Measurements from ENCODE around the gene LENG1.
"Not testable (repeated sequence)": the region's sequence is repeated elsewhere in the genome, so short reads cannot be mapped to it uniquely, and the experiment has no call there.

LENG1 gene

DNA sequence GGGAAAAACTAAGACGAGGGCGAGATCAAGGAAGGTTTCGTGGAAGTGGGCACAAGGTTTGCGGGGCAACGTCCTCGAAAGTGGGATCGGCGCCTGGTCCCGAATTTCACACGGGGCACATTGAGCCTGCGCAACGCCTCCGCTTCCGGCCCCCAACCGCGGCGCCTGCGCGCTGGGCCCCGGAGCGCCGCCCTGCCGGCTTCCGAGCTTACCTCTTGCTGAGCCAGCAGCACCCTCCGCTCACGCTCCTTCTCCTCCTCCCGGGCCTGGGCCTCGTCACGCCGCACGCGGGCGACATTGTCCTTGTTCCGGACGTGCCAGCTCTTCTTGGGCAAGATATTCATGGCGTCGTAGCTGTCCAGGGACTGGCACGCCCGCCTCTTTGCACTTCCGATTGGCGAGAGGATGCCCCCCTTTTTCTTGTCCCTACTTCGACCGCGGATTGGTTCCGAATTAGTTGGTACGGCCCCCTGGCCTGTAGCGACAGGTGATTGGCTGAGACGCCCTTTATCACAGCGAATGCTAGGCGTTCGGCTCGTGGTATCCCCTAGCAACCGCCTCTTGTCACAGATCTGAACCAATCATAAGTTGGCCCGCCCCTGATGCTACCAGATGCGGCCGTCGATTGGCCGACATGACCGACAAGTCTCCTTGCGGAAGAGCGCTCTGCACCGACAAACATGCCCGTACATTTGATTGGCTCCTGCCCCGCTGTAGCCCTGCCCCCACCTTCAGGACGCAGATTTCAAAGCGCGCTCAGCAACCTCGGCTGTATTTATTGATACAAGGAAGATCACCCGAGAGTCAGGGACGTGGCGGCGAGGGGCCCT lies at the start of gene LENG1:
Gene LENG1 (minus strand): TSS at position 370 of the 830 bp plus-strand sequence. CDS start 26 bp downstream, at position 344.
- DNase-seq (ENCODE audit: low read depth), result peak; percentile 100
- H3K4me3 ChIP-seq (ENCODE audit: low read depth, low read length), result peak within 1 kb of the TSS; percentile 70

- H3K4me3 ChIP-seq (ENCODE audit: low read depth, low read length), result no peak overlapping the region
- no peak for DNase-seq (ENCODE audit: low read depth)
These were observed 49.2 kb upstream of the LENG1 start for GRCh38 chr19:54208784-54209057.

- peak; percentile 75 for DNase-seq (ENCODE audit: low read depth)
- no peak overlapping the region for H3K4me3 ChIP-seq (ENCODE audit: low read depth, low read length)
These were observed 48.7 kb upstream of the LENG1 start for GRCh38 chr19:54207983-54208783.

DNA sequence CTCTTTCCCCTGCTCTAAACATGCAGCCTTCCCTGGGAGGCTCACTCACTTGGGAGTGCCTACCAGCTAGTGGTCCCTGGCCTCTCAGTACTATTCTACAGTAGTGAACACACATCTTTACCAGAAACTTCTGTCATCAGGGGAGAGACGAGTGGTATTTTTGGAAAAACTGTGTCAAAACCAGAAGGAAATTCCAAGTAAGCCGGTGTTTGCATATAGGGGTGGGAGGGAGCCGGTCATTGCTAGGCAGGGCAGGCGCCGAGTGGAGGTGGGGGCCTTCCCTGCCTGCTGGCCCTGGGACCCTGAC lies 48.1 kb upstream of the LENG1 start:
- H3K4me3 ChIP-seq (ENCODE audit: low read depth, low read length), result no peak overlapping the region
- DNase-seq (ENCODE audit: low read depth), result no peak

DNA sequence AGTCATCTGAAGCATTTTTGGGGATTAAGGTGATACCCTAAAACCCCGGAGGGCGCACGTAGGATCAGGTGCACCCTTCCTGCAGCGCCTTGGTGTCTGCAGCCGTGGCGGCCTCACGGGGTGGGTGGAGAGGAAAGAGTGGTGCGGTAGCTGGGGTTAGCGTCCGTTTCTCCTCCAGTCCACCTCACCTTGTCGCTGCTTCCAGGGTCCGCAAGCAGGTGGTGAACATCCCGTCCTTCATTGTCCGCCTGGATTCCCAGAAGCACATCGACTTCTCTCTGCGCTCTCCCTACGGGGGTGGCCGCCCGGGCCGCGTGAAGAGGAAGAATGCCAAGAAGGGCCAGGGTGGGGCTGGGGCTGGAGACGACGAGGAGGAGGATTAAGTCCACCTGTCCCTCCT lies 47.7 kb upstream of the LENG1 start:
- not testable (repeated sequence) for H3K4me3 ChIP-seq (ENCODE audit: low read depth, low read length); DNase-seq (ENCODE audit: low read depth)

DNA sequence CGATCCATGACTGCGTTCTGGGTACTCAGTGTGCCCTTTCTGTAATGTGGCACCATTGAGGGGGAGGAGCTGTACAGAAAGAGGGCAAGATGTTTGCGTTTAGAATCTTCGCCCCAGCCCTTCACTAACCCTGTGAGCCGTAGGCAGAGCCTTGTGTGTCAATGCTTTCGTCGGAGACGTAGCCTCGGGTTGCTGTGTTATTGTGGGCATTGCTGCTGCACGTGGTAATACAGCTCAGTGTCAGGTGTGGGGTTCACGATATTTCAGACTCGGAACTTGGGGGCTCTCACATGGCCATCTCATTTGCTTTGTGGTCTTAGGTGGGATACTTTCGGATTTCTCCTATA lies 47.3 kb upstream of the LENG1 start:
- DNase-seq (ENCODE audit: low read depth), result no peak
- H3K4me3 ChIP-seq (ENCODE audit: low read depth, low read length), result no peak overlapping the region

- H3K4me3 ChIP-seq (ENCODE audit: low read depth, low read length), result no peak overlapping the region
- no peak for DNase-seq (ENCODE audit: low read depth)
These were observed 46.7 kb upstream of the LENG1 start for GRCh38 chr19:54206030-54206830.

GRCh38 chr19:54204767-54205468 lies 45.4 kb upstream of the LENG1 start:
- no peak for DNase-seq (ENCODE audit: low read depth)
- no peak overlapping the region for H3K4me3 ChIP-seq (ENCODE audit: low read depth, low read length)

DNA sequence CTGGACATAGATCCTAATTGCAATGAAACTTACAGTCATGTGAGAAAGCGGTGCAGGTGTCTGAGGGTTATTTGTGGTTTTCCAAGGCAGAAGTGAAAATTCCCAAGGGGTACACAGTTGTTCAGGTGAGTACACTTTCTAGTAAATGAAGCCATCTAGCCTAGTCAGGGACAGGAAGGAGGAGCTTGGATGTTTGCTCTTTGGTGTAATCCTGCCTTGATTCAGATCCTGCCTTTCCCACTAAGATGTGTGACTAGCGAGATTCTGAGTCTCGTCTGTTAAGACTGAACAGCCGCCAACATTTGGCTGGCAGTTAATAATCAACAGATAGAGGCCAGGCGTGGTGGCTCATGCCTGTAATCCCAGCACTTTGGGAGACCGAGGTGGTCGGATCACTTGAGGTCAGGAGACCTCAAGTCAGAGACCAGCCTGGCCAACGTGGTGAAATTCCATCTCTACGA lies 43.7 kb upstream of the LENG1 start:
- DNase-seq (ENCODE audit: low read depth), result no peak
- H3K4me3 ChIP-seq (ENCODE audit: low read depth, low read length), result peak overlapping the region; percentile 7

DNA sequence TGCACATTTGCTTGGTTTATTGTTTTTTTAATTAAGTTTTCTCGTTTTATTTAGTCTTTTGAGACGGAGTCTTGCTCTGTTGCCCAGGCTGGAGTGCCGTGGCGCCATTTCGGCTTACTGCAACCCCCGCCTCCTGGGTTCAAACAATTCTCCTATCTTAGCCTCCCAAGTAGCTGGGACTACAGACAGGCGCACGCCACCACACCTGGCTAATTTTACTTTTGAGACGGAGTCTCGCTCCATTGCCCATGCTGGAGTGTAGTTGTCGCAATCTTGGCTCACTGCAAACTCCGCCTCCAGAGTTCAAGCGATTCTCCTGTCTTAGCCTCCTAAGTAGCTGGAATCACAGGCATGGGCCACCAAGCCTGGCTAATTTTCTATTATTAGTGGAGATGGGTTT lies 42.5 kb upstream of the LENG1 start:
- H3K4me3 ChIP-seq (ENCODE audit: low read depth, low read length), result peak overlapping the region; percentile 71
- DNase-seq (ENCODE audit: low read depth), result no peak

DNA sequence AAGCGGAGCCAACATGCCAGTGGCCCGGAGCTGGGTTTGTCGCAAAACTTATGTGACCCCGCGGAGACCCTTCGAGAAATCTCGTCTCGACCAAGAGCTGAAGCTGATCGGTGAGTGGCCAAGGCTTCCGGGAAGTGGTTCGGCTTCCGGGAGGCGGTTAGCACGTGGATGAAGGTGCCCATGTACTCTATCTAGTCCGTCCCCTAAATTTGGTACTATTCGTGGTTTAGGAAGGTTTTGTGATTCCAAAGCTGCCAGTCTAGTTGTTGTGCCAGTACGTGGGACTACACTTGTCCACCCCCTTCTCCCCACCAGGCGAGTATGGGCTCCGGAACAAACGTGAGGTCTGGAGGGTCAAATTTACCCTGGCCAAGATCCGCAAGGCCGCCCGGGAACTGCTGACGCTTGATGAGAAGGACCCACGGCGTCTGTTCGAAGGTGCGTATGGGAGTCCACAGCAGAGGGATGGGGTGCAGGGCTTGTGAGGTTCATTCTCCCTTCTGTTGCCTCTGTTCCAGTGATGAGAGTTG lies 41.7 kb upstream of the LENG1 start:
- peak overlapping the region; percentile 71 for H3K4me3 ChIP-seq (ENCODE audit: low read depth, low read length)
- DNase-seq (ENCODE audit: low read depth), result no peak

- no peak overlapping the region for H3K4me3 ChIP-seq (ENCODE audit: low read depth, low read length)
- DNase-seq (ENCODE audit: low read depth), result no peak
These were observed 39.9 kb upstream of the LENG1 start for GRCh38 chr19:54199401-54199800.

- no peak overlapping the region for H3K4me3 ChIP-seq (ENCODE audit: low read depth, low read length)
- DNase-seq (ENCODE audit: low read depth), result no peak
These were observed 37.6 kb upstream of the LENG1 start for GRCh38 chr19:54197121-54197520.

DNA sequence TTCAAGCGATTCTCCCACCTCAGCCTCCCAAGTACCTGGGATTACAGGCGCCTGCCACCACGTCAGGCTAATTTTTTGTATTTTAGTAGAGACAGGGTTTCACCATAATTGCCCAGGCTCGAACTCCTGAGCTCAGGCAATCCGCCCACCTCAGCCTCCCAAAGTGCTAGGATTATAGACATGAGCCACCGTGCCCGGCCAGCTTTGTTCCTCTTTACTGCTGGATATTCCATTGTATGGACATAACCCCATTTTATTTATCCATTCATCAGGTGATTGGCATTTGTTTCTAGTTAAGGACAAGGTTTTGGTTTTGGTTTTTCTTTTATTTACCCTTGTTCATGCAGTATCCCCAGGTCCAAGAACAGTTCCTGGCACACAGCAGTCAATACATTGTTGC lies 37.0 kb upstream of the LENG1 start:
- DNase-seq (ENCODE audit: low read depth), result no peak
- no peak overlapping the region for H3K4me3 ChIP-seq (ENCODE audit: low read depth, low read length)

DNA sequence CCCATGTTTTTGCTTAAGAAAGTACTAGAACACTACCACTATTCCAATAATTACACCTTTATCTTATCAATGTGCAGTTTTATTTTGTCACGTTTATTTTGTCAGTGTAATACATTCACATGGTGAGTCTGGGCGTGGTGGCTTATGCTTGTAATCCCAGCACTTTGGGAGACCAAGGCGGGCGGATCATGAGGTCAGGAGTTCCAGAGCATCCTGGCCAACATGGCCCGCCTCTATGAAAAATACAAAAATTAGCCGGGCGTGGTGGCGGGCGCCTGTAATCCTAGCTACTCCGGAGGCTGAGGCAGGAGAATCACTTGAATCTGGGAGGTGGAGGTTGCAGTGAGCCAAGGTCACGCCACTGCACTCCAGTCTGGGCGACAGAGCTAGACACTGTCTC lies 34.9 kb upstream of the LENG1 start:
- DNase-seq (ENCODE audit: low read depth); H3K4me3 ChIP-seq (ENCODE audit: low read depth, low read length): not testable (repeated sequence)

DNA sequence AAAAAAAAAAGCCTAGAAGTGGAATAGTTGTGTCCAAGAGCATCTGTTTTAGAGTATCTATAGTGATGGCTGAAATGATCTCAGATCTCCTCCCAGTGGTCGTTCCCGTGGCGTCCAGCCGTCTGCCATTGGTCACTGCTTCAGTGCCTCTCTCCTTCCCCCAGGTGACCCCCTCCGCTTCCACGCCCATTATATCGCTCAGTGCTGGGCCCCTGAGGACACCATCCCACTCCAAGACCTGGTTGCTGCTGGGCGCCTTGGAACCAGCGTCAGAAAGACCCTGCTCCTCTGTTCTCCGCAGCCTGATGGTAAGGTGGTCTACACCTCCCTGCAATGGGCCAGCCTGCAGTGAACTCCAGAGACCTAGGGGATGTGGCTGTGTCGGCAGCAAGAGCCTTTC lies 33.5 kb upstream of the LENG1 start:
- no peak for DNase-seq (ENCODE audit: low read depth)
- H3K4me3 ChIP-seq (ENCODE audit: low read depth, low read length), result no peak overlapping the region

GRCh38 chr19:54191811-54192453 lies 32.4 kb upstream of the LENG1 start:
- peak overlapping the region; percentile 60 for H3K4me3 ChIP-seq (ENCODE audit: low read depth, low read length)
- DNase-seq (ENCODE audit: low read depth), result no peak

GRCh38 chr19:54191011-54191810 lies 31.7 kb upstream of the LENG1 start, which contains the start of gene TSEN34:
TSEN34 (plus strand) TSS chr19:54191308; CDS start chr19:54191365, 57 bp downstream.
- peak; percentile 41 for DNase-seq (ENCODE audit: low read depth)
- peak within 1 kb of the TSS; percentile 60 for H3K4me3 ChIP-seq (ENCODE audit: low read depth, low read length)
